HG02885 (cell line): ENCODE data around the gene CCDC191.

Experiments
- ATAC-seq: cut with Tn5 transposase; IDR thresholded peaks from one replicate; pipeline ENCODE4 v1.9.1; 2021; ENCODE audit warnings: mild to moderate bottlenecking; ENCODE audit not compliant: unreplicated experiment, poor library complexity

Gene CCDC191

GRCh38 chr3:114056130-114057010 is at the start of gene CCDC191, which contains the start of gene QTRT2:
Gene CCDC191 (minus strand): TSS chr3:114056526. CDS start chr3:114056466, 60 bp downstream.
Gene QTRT2 (plus strand): TSS chr3:114056737. CDS start chr3:114065258, 8,521 bp downstream.
- ATAC-seq: peak; percentile 97

GRCh38 chr3:114104414-114104813 is 48.1 kb upstream of the CCDC191 start:
- no peak for ATAC-seq

- ATAC-seq: no peak
These were observed 47.5 kb upstream of the CCDC191 start for GRCh38 chr3:114103858-114104257.

- ATAC-seq: no peak
These were observed 46.9 kb upstream of the CCDC191 start for GRCh38 chr3:114103181-114103580.

GRCh38 chr3:114101101-114101500 is 44.8 kb upstream of the CCDC191 start:
- ATAC-seq: no peak

- no peak for ATAC-seq
These were observed 39.5 kb upstream of the CCDC191 start for GRCh38 chr3:114095796-114096195.

GRCh38 chr3:114093596-114093995 is 37.3 kb upstream of the CCDC191 start:
- ATAC-seq: no peak

GRCh38 chr3:114093016-114093380 is 36.7 kb upstream of the CCDC191 start:
- no peak for ATAC-seq

GRCh38 chr3:114092151-114093015 is 36.1 kb upstream of the CCDC191 start:
- ATAC-seq: no peak

- ATAC-seq: no peak
These were observed 33.3 kb upstream of the CCDC191 start for GRCh38 chr3:114089675-114090074.

GRCh38 chr3:114086356-114086755 is 30.0 kb upstream of the CCDC191 start:
- ATAC-seq: no peak

- no peak for ATAC-seq
These were observed 26.8 kb upstream of the CCDC191 start for GRCh38 chr3:114083112-114083511.

GRCh38 chr3:114081037-114081436 is 24.7 kb upstream of the CCDC191 start:
- no peak for ATAC-seq

GRCh38 chr3:114080201-114080600 is 23.9 kb upstream of the CCDC191 start:
- ATAC-seq: no peak

GRCh38 chr3:114079761-114080160 is 23.4 kb upstream of the CCDC191 start:
- ATAC-seq: no peak

GRCh38 chr3:114078126-114078525 is 21.8 kb upstream of the CCDC191 start:
- no peak for ATAC-seq

- no peak for ATAC-seq
These were observed 20.4 kb upstream of the CCDC191 start for GRCh38 chr3:114076711-114077110.

GRCh38 chr3:114071786-114072185 is 15.5 kb upstream of the CCDC191 start:
- ATAC-seq: no peak

- no peak for ATAC-seq
These were observed 12.0 kb upstream of the CCDC191 start for GRCh38 chr3:114068336-114068735.

GRCh38 chr3:114067804-114068203 is 11.5 kb upstream of the CCDC191 start:
- ATAC-seq: no peak
